MM.1S (cell line): ENCODE data around the gene UPK2.
A peak's percentile ranks its signal among the peaks of the same experiment; 100 is the strongest.
"Not testable (repeated sequence)": the region's sequence is repeated elsewhere in the genome, so short reads cannot be mapped to it uniquely, and the experiment has no call there.

Experiments used
- DNase-seq: peaks from one replicate; pipeline ENCODE4 v3.0.0-alpha.2; 2015
- H2AFZ ChIP-seq: fragments of 300-600 bp; sonication (generic); 2 replicates; pipeline ENCODE4 v1.6.0; 2016; ENCODE audit warnings: antibody characterized with exemption, low read length
- H3F3A ChIP-seq: fragments of 300-600 bp; sonication (generic); 2 replicates; pipeline ENCODE4 v1.6.1; 2016; ENCODE audit warnings: mild to moderate bottlenecking, antibody characterized with exemption, low read length, moderate library complexity, mixed read lengths; ENCODE audit not compliant: insufficient read depth
- H3K27ac ChIP-seq: fragments of 300-600 bp; sonication (generic); 2 replicates; pipeline ENCODE4 v1.5.1; 2016; ENCODE audit warnings: mild to moderate bottlenecking, low read length
- H3K27me3 ChIP-seq: fragments of 300-600 bp; sonication (generic); replicated peaks from 2 replicates; pipeline ENCODE4 v1.6.0; 2016; ENCODE audit warnings: low read length; ENCODE audit not compliant: insufficient read depth
- H3K36me3 ChIP-seq: fragments of 300-600 bp; sonication (generic); replicated peaks from 2 replicates; pipeline ENCODE4 v1.6.1; 2016; ENCODE audit warnings: mild to moderate bottlenecking, low read length, mixed read lengths; ENCODE audit not compliant: insufficient read depth
- H3K4me1 ChIP-seq: fragments of 300-600 bp; sonication (generic); 2 replicates; pipeline ENCODE4 v1.6.1; 2016; ENCODE audit warnings: low read length, mixed read lengths
- H3K4me2 ChIP-seq: fragments of 300-600 bp; sonication (generic); 2 replicates; pipeline ENCODE4 v1.6.0; 2016; ENCODE audit warnings: low read depth, low read length
- H3K4me3 ChIP-seq: fragments of 300-600 bp; sonication (generic); 2 replicates; pipeline ENCODE4 v1.5.1; 2016; ENCODE audit warnings: low read length, mixed read lengths
- H3K79me2 ChIP-seq: fragments of 300-600 bp; sonication (generic); 2 replicates; pipeline ENCODE4 v1.6.1; 2016; ENCODE audit warnings: mixed run types, low read length, mixed read lengths
- H3K9ac ChIP-seq: fragments of 300-600 bp; sonication (generic); 2 replicates; pipeline ENCODE4 v1.6.1; 2016; ENCODE audit warnings: low read length, mixed read lengths
- H3K9me2 ChIP-seq: fragments of 300-600 bp; sonication (generic); replicated peaks from 2 replicates; pipeline ENCODE4 v1.6.1; 2016; ENCODE audit warnings: mild to moderate bottlenecking, low read length, mixed read lengths; ENCODE audit not compliant: insufficient read depth
- H3K9me3 ChIP-seq: fragments of 300-600 bp; sonication (generic); replicated peaks from 2 replicates; pipeline ENCODE4 v1.6.1; 2016; ENCODE audit warnings: mild to moderate bottlenecking, low read length, mixed read lengths; ENCODE audit not compliant: insufficient read depth
- H4K20me1 ChIP-seq: fragments of 300-600 bp; sonication (generic); 2 replicates; pipeline ENCODE4 v1.6.1; 2016; ENCODE audit warnings: mild to moderate bottlenecking, low read length, moderate library complexity, mixed read lengths; ENCODE audit not compliant: insufficient read depth
- CTCF ChIP-seq: fragments of 300-600 bp; sonication (generic); IDR thresholded peaks from 2 replicates; pipeline ENCODE4 v1.5.1; 2016; ENCODE audit warnings: antibody characterized with exemption, low read length, mixed read lengths
- EZH2 ChIP-seq: fragments of 300-600 bp; sonication (generic); optimal IDR thresholded peaks from 2 replicates; pipeline ENCODE3; 2017; ENCODE audit warnings: low read depth, mild to moderate bottlenecking, antibody characterized with exemption, low read length, mixed read lengths
- EZH2phosphoT487 ChIP-seq: fragments of 300-600 bp; sonication (generic); IDR thresholded peaks from 2 replicates; pipeline ENCODE4 v1.6.1; 2018; ENCODE audit warnings: antibody characterized with exemption, low read length

Gene UPK2

GRCh38 chr11:118984825-118985224 lies 28.7 kb downstream of the UPK2 start:
- no peak overlapping the region for H2AFZ ChIP-seq
- no peak for TF ChIP-seq EZH2phosphoT487
- peaks cover 5% of the 10 kb centered on the region for H3K4me1 ChIP-seq
- H3K36me3 ChIP-seq, result no peaks in the 10 kb centered on the region
- no peak overlapping the region for H3K4me3 ChIP-seq
- DNase-seq, result no peak
- H3F3A ChIP-seq, result peaks cover under 1% of the 10 kb centered on the region; the same call in 1 of the 2 replicates
- H3K9me2 ChIP-seq, result no peaks in the 10 kb centered on the region
- H3K9ac ChIP-seq, result no peak overlapping the region
- no peaks in the 10 kb centered on the region for H3K27me3 ChIP-seq
- H3K9me3 ChIP-seq, result no peaks in the 10 kb centered on the region
- no peak overlapping the region for H3K4me2 ChIP-seq
- H3K27ac ChIP-seq, result no peak overlapping the region
- H4K20me1 ChIP-seq, result no peaks in the 10 kb centered on the region
- peaks cover 3% of the 10 kb centered on the region; the same call in 1 of the 2 replicates for H3K79me2 ChIP-seq

- Histone ChIP-seq H3K36me3 (no peaks in the 10 kb centered on the region), H2AFZ (no peak overlapping the region), H3K4me3 (no peak overlapping the region), H3K27ac (no peak overlapping the region), H3K4me2 (no peak overlapping the region), H4K20me1 (no peaks in the 10 kb centered on the region), H3K9me3 (no peaks in the 10 kb centered on the region), H3K9ac (no peak overlapping the region), H3K27me3 (no peaks in the 10 kb centered on the region), H3K9me2 (no peaks in the 10 kb centered on the region), H3K79me2 (peaks cover 3% of the 10 kb centered on the region; the same call in 1 of the 2 replicates), H3F3A (peaks cover 10% of the 10 kb centered on the region), H3K4me1 (peaks cover 16% of the 10 kb centered on the region)
- DNase-seq, result no peak
- TF ChIP-seq CTCF, result no peak
- no peak for TF ChIP-seq EZH2phosphoT487
- no peak for TF ChIP-seq EZH2
These were observed 32.2 kb downstream of the UPK2 start for GRCh38 chr11:118988280-118988679.

- not testable (repeated sequence) for H4K20me1 ChIP-seq, H3K4me2 ChIP-seq, H3K9me3 ChIP-seq, H3K36me3 ChIP-seq, H2AFZ ChIP-seq, H3F3A ChIP-seq, H3K27me3 ChIP-seq, H3K4me3 ChIP-seq, H3K27ac ChIP-seq, H3K9me2 ChIP-seq, H3K9ac ChIP-seq, DNase-seq
- Histone ChIP-seq H3K4me1 (peaks cover 16% of the 10 kb centered on the region), H3K79me2 (peaks cover 15% of the 10 kb centered on the region)
These were observed 35.5 kb downstream of the UPK2 start for GRCh38 chr11:118991486-118992038.

- peak overlapping the region; percentile 52 for H3K27ac ChIP-seq
- DNase-seq, result peak; percentile 34
- H3K79me2 ChIP-seq, result peaks cover 61% of the 10 kb centered on the region
These were observed 41.0 kb downstream of the UPK2 start for GRCh38 chr11:118996926-118997626.

More at GRCh38 chr11:118996926-118997626, 41.0 kb downstream of the UPK2 start:
- Histone ChIP-seq H3K4me2 (peak overlapping the region; percentile 80), H3F3A (no peaks in the 10 kb centered on the region; the same call in 1 of the 2 replicates), H4K20me1 (no peaks in the 10 kb centered on the region), H3K9me2 (no peaks in the 10 kb centered on the region), H2AFZ (peak overlapping the region; percentile 86), H3K9me3 (no peaks in the 10 kb centered on the region), H3K27me3 (no peaks in the 10 kb centered on the region), H3K9ac (peak overlapping the region; percentile 79), H3K36me3 (peaks cover 3% of the 10 kb centered on the region; the same call in 1 of the 2 replicates), H3K4me3 (peak overlapping the region; percentile 91), H3K4me1 (peaks cover 8% of the 10 kb centered on the region; the same call in 1 of the 2 replicates)
- TF ChIP-seq EZH2phosphoT487 (no peak), EZH2 (no peak), CTCF (peak; percentile 36)
